A549 (cell line): Measurements from ENCODE around the gene HCN4. TPM values are rescaled to one million over a fixed set of nuclear protein-coding genes. Genes with fewer than 3 reads are reported as not detected.

Experiments used
- ATAC-seq, 2 experiments: fragments of 200-7000 bp in 1 of 2; fragments of >200 bp in 1 of 2; cut with Nextera tagmentation in 1 of 2; cut with Tn5 transposase in 1 of 2; 3 replicates each; pipeline versions ENCODE4 v1.8.0 to v1.9.1; 2018 to 2020; ENCODE audit warnings: mild to moderate bottlenecking in 1 of 2, moderate library complexity in 1 of 2
- CTCF ChIA-PET: fragments of 300-600 bp; sonication (Branson Sonifier 250); formaldehyde crosslinking; extraction: SDS; loops from one replicate; lab custom pipeline; 2021; ENCODE audit warnings: antibody characterized with exemption, inconsistent platforms; lab: Yijun Ruan, JAX
- POLR2A ChIA-PET: fragments of 350-600 bp; formaldehyde crosslinking; extraction: SDS; loops from one replicate; lab custom pipeline; 2021; ENCODE audit warnings: antibody characterized with exemption, inconsistent platforms; lab: Yijun Ruan, JAX
- DNase-seq, 2 experiments: peaks; one replicate each; pipeline versions ENCODE4 v3.0.0 to v3.0.0-alpha.2; 2011 to 2016; ENCODE audit warnings: low read depth in 1 of 2, low spot score in 1 of 2
- FAIRE-seq: peaks from 2 replicates; lab custom pipeline; 2011; peaks lifted over from hg19 to GRCh38; lab: Jason Lieb, UNC
- H3K27ac ChIP-seq, 2 experiments: fragments of >200 bp; sonication (Bioruptor Twin); formaldehyde crosslinking; 3 replicates each; pipeline ENCODE4 v1.5.1; 2016 to 2017
- H3K4me1 ChIP-seq: fragments of >200 bp; sonication (Bioruptor Twin); formaldehyde crosslinking; 3 replicates; pipeline ENCODE4 v1.6.1; 2016
- H3K4me2 ChIP-seq: fragments of >200 bp; sonication (Bioruptor Twin); formaldehyde crosslinking; 3 replicates; pipeline ENCODE4 v1.6.1; 2016
- H3K4me3 ChIP-seq: fragments of >200 bp; sonication (Bioruptor Twin); formaldehyde crosslinking; 3 replicates; pipeline ENCODE4 v1.5.1; 2016
- H3K9me3 ChIP-seq: fragments of >200 bp; sonication (Bioruptor Twin); formaldehyde crosslinking; 3 replicates; pipeline ENCODE4 v1.6.1; 2016
- BHLHE40 ChIP-seq: IDR thresholded peaks from 2 replicates; pipeline ENCODE4 v1.6.1; 2012; ENCODE audit warnings: low read depth, low read length, inconsistent platforms
- CBX2 ChIP-seq: fragments of 200-600 bp; sonication (generic); IDR thresholded peaks from 2 replicates; pipeline ENCODE4 v1.6.1; 2016; ENCODE audit warnings: low read depth, mild to moderate bottlenecking, borderline replicate concordance
- CBX8 ChIP-seq: fragments of 200-600 bp; sonication (generic); IDR thresholded peaks from 2 replicates; pipeline ENCODE4 v1.6.1; 2016
- CEBPB ChIP-seq, 2 experiments: fragments of >200 bp in 1 of 2; sonication (Bioruptor Twin) in 1 of 2; formaldehyde crosslinking in 1 of 2; IDR thresholded peaks; 2 replicates each; pipeline ENCODE4 v1.6.1; 2012 to 2016
- CHD2 ChIP-seq: fragments of 150-350 bp; IDR thresholded peaks from 2 replicates; pipeline ENCODE4 v1.6.1; 2014; ENCODE audit warnings: low read length; ENCODE audit not compliant: partially characterized antibody
- CHD4 ChIP-seq: fragments of 200-600 bp; sonication (generic); IDR thresholded peaks from 2 replicates; pipeline ENCODE4 v1.6.1; 2016; ENCODE audit warnings: antibody characterized with exemption, mild to moderate bottlenecking, borderline replicate concordance
- EHMT2 ChIP-seq: fragments of 200-600 bp; sonication (generic); IDR thresholded peaks from 2 replicates; pipeline ENCODE4 v1.6.1; 2016; ENCODE audit warnings: antibody characterized with exemption, low read depth, mild to moderate bottlenecking, moderate library complexity
- FOSB ChIP-seq: fragments of 250-450 bp; sonication (Bioruptor Pico); IDR thresholded peaks from 2 replicates; pipeline ENCODE4 v1.5.0; 2020; ENCODE audit warnings: mild to moderate bottlenecking, moderate library complexity
- FOSL2 ChIP-seq, 2 experiments: fragments of 450-650 bp in 1 of 2; fragments of >200 bp in 1 of 2; sonication (Bioruptor Twin) in 1 of 2; formaldehyde crosslinking; IDR thresholded peaks; 2 replicates each; pipeline versions ENCODE4 v1.5.0 to v1.6.1; 2016 to 2020; ENCODE audit warnings: mild to moderate bottlenecking in 1 of 2, moderate library complexity in 1 of 2
- HEYL ChIP-seq: fragments of 250-450 bp; sonication (Bioruptor Pico); IDR thresholded peaks from 2 replicates; pipeline ENCODE4 v1.8.0; 2021; ENCODE audit warnings: mild to moderate bottlenecking, moderate library complexity
- HOXA7 ChIP-seq: fragments of 250-450 bp; sonication (Bioruptor Pico); IDR thresholded peaks from 2 replicates; pipeline ENCODE4 v1.5.0; 2020; ENCODE audit warnings: mild to moderate bottlenecking, moderate library complexity
- JUN ChIP-seq, 2 experiments: fragments of >200 bp; sonication (Bioruptor Twin); formaldehyde crosslinking; IDR thresholded peaks; 2 replicates in 1 of 2; 3 replicates in 1 of 2; pipeline ENCODE4 v1.6.1; 2016 to 2017
- JUNB ChIP-seq: fragments of >200 bp; sonication (Bioruptor Twin); formaldehyde crosslinking; IDR thresholded peaks from 2 replicates; pipeline ENCODE4 v1.6.1; 2016
- MAZ ChIP-seq: fragments of 150-350 bp; IDR thresholded peaks from 2 replicates; pipeline ENCODE4 v1.6.1; 2014; ENCODE audit warnings: antibody characterized with exemption, low read depth, low read length, borderline replicate concordance
- NFE2L2 ChIP-seq: fragments of 150-350 bp; conservative IDR thresholded peaks from 2 replicates; pipeline ENCODE4 v1.6.1; 2014; ENCODE audit warnings: low read length
- NR3C1 ChIP-seq: fragments of >200 bp; sonication (Bioruptor Twin); formaldehyde crosslinking; IDR thresholded peaks from 3 replicates; pipeline ENCODE4 v1.6.1; 2017
- PHF8 ChIP-seq: fragments of 200-600 bp; sonication (generic); IDR thresholded peaks from 2 replicates; pipeline ENCODE4 v1.6.1; 2016; ENCODE audit warnings: low read depth, mild to moderate bottlenecking, antibody characterized with exemption, moderate library complexity, borderline replicate concordance
- POLR2A ChIP-seq: IDR thresholded peaks from 2 replicates; pipeline ENCODE4 v1.6.1; 2012; ENCODE audit warnings: mild to moderate bottlenecking, low read length
- RAD21 ChIP-seq, 2 experiments: fragments of >200 bp in 1 of 2; sonication (Bioruptor Twin) in 1 of 2; formaldehyde crosslinking in 1 of 2; IDR thresholded peaks in 1 of 2; conservative IDR thresholded peaks in 1 of 2; 2 replicates in 1 of 2; 3 replicates in 1 of 2; pipeline ENCODE4 v1.6.1; 2012 to 2018; ENCODE audit warnings: inconsistent platforms in 1 of 2
- SREBF2 ChIP-seq: fragments of 450-650 bp; IDR thresholded peaks from 2 replicates; pipeline ENCODE4 v1.6.1; 2014; ENCODE audit warnings: mild to moderate bottlenecking, moderate library complexity
- TP53 ChIP-seq: fragments of 250-450 bp; sonication (Bioruptor Pico); IDR thresholded peaks from 2 replicates; pipeline ENCODE4 v1.5.0; 2021; ENCODE audit warnings: mild to moderate bottlenecking, moderate library complexity
- ZFP36 ChIP-seq: fragments of 450-650 bp; IDR thresholded peaks from 2 replicates; pipeline ENCODE4 v1.6.1; 2014; ENCODE audit warnings: borderline replicate concordance; ENCODE audit not compliant: partially characterized antibody
- ZNF302 ChIP-seq: fragments of 250-450 bp; sonication (Bioruptor Pico); IDR thresholded peaks from 2 replicates; pipeline ENCODE4 v1.9.0; 2021; ENCODE audit warnings: inconsistent platforms, mild to moderate bottlenecking, moderate library complexity
- ZSCAN20 ChIP-seq: fragments of 250-450 bp; sonication (Bioruptor Pico); IDR thresholded peaks from 2 replicates; pipeline ENCODE4 v1.8.0; 2022; ENCODE audit warnings: mild to moderate bottlenecking, moderate library complexity
- WGBS: methylation state at CpG from one replicate; pipeline ENCODE4 v1.1.6; 2017; ENCODE audit errors: missing lambda C conversion rate; 5-methylcytosine and 5-hydroxymethylcytosine counted together
- polyA plus RNA-seq, 4 experiments: library from polyadenylated mRNA; depleted of rRNA in 3 of 4; stranded (reverse); fragments of >200 nt; fragmentation: RNase III in 1 of 4; extraction: RNeasy Plus Mini Kit Qiagen cat#74134 plus additional on column Dnase treatment in 1 of 4; gene quantifications; 2 replicates in 3 of 4; 3 replicates in 1 of 4; pipeline ENCODE4 v1.2.3, GENCODE V29; 2011 to 2017
- TF ChIP-seq, protein P1 (sequence below): fragments of >200 bp; sonication (Bioruptor Twin); formaldehyde crosslinking; IDR thresholded peaks from 3 replicates; pipeline ENCODE4 v1.6.1; 2016
- TF ChIP-seq, protein P2 (sequence below): fragments of >200 bp; sonication (Bioruptor Twin); formaldehyde crosslinking; IDR thresholded peaks from 3 replicates; pipeline ENCODE4 v1.5.1; 2016
- TF ChIP-seq, protein P3 (sequence below): fragments of >200 bp; sonication (Bioruptor Twin); formaldehyde crosslinking; IDR thresholded peaks from 2 replicates; pipeline ENCODE4 v1.6.1; 2016
- TF ChIP-seq, protein P4 (sequence below): fragments of 250-450 bp; sonication (Bioruptor Pico); IDR thresholded peaks from 2 replicates; pipeline ENCODE4 v1.5.0; 2020; ENCODE audit warnings: low read depth, mild to moderate bottlenecking, moderate library complexity
- TF ChIP-seq, protein P5 (sequence below): fragments of 450-650 bp; IDR thresholded peaks from 2 replicates; pipeline ENCODE4 v1.6.1; 2014; ENCODE audit warnings: antibody characterized with exemption
- TF ChIP-seq, protein P6 (sequence below): IDR thresholded peaks from 2 replicates; pipeline ENCODE4 v1.6.1; 2012; ENCODE audit warnings: low read depth, borderline replicate concordance

The HCN4 gene
- polyA plus RNA-seq, 2 of the 4 experiments (the other 2 are of a cell fraction): 0.03 to 0.09 TPM

DNA sequence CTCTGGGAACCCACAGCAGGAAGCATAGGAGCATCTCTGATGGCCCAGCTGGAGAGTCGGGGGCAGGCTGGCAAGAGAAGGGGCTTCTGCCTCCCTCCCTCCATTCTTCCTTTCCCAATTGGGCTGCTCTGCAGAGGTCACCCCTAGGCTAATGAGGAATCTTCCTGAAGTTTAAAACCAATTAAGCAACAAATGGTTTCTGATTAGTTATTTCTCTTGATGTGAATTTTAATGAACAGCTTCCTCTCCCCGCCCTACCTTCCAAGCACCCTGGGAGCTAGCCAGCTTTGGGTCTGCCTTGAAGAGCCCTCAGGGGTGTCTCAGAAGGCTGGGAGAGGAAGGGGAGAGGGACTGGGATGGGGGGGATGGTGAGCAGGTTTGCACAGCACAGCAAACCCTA lies 24.6 kb upstream of the HCN4 start:
- ChIA-PET POLR2A (interaction anchor here (0.5 kb wide), 1 partner anchor 146 kb away, joined by 4 read pairs; no protein-coding TSS in a partner anchor), CTCF (interaction anchor here (1.1 to 2.0 kb wide), 3 partner anchors 18 to 25 kb away, joined by 3 to 6 read pairs (median 3); no protein-coding TSS in a partner anchor)
- WGBS: 26% methylated on average over 2 of the region's 2 CpGs
- ATAC-seq: no peak
- no peak for FAIRE-seq
- H3K9me3 ChIP-seq: no peaks in the 10 kb centered on the region
- H3K4me1 ChIP-seq: peaks cover 20% of the 10 kb centered on the region
- H3K4me3 ChIP-seq: no peak overlapping the region
- no peak overlapping the region for H3K27ac ChIP-seq
- DNase-seq: no peak
- H3K4me2 ChIP-seq: no peak overlapping the region
- TF ChIP-seq MAZ (no peak), HEYL (CRISPR knock-in tag) (no peak), CBX2 (no peak), RAD21 (conservative IDR thresholded peaks at IDR 0.05 in 1 of 2, IDR thresholded peaks at IDR 0.05 in 1 of 2) (no peak), ZNF302 (no peak), POLR2A (no peak), NFE2L2 (no peak), FOSB (CRISPR knock-in tag) (no peak), CHD2 (no peak)
- TF ChIP-seq, protein P1, sequence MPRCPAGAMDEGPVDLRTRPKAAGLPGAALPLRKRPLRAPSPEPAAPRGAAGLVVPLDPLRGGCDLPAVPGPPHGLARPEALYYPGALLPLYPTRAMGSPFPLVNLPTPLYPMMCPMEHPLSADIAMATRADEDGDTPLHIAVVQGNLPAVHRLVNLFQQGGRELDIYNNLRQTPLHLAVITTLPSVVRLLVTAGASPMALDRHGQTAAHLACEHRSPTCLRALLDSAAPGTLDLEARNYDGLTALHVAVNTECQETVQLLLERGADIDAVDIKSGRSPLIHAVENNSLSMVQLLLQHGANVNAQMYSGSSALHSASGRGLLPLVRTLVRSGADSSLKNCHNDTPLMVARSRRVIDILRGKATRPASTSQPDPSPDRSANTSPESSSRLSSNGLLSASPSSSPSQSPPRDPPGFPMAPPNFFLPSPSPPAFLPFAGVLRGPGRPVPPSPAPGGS: no peak
- TF ChIP-seq, protein P2, sequence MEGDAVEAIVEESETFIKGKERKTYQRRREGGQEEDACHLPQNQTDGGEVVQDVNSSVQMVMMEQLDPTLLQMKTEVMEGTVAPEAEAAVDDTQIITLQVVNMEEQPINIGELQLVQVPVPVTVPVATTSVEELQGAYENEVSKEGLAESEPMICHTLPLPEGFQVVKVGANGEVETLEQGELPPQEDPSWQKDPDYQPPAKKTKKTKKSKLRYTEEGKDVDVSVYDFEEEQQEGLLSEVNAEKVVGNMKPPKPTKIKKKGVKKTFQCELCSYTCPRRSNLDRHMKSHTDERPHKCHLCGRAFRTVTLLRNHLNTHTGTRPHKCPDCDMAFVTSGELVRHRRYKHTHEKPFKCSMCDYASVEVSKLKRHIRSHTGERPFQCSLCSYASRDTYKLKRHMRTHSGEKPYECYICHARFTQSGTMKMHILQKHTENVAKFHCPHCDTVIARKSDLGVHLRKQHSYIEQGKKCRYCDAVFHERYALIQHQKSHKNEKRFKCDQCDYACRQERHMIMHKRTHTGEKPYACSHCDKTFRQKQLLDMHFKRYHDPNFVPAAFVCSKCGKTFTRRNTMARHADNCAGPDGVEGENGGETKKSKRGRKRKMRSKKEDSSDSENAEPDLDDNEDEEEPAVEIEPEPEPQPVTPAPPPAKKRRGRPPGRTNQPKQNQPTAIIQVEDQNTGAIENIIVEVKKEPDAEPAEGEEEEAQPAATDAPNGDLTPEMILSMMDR: no peak
- TF ChIP-seq, protein P3, sequence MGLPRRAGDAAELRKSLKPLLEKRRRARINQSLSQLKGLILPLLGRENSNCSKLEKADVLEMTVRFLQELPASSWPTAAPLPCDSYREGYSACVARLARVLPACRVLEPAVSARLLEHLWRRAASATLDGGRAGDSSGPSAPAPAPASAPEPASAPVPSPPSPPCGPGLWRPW: no peak
- TF ChIP-seq, protein P4, sequence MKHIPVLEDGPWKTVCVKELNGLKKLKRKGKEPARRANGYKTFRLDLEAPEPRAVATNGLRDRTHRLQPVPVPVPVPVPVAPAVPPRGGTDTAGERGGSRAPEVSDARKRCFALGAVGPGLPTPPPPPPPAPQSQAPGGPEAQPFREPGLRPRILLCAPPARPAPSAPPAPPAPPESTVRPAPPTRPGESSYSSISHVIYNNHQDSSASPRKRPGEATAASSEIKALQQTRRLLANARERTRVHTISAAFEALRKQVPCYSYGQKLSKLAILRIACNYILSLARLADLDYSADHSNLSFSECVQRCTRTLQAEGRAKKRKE: no peak
- TF ChIP-seq, protein P5, sequence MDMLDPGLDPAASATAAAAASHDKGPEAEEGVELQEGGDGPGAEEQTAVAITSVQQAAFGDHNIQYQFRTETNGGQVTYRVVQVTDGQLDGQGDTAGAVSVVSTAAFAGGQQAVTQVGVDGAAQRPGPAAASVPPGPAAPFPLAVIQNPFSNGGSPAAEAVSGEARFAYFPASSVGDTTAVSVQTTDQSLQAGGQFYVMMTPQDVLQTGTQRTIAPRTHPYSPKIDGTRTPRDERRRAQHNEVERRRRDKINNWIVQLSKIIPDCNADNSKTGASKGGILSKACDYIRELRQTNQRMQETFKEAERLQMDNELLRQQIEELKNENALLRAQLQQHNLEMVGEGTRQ: no peak
- TF ChIP-seq, all 56 proteins: peak for 0

DNA sequence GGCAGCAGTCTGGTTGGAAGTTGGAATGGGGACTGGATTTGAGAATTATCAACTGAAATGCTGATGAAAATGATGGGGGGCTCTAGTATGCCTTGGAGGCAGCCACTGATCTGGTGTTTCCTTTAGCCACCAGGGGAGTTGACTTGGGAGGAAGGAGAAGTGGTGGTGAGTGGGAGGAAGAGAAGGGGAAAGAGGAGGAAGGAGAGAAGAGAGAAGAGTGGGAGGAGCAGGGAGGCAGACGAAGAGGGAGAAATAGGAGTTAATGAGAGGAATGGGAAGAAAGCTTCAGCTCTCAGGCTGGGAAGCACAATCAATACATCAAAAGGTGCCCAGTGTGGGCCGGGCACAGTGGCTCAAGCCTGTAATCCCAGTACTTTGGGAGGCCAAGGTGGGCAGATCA lies 23.3 kb upstream of the HCN4 start:
- no peak overlapping the region for H3K27ac ChIP-seq
- H3K4me3 ChIP-seq: no peak overlapping the region
- ATAC-seq (no peak), FAIRE-seq (no peak), DNase-seq (no peak)
- peaks cover 31% of the 10 kb centered on the region for H3K4me1 ChIP-seq
- no peak overlapping the region for H3K4me2 ChIP-seq
- TF ChIP-seq POLR2A: no peak
- no peak for TF ChIP-seq ZFP36
- TF ChIP-seq, protein P6, sequence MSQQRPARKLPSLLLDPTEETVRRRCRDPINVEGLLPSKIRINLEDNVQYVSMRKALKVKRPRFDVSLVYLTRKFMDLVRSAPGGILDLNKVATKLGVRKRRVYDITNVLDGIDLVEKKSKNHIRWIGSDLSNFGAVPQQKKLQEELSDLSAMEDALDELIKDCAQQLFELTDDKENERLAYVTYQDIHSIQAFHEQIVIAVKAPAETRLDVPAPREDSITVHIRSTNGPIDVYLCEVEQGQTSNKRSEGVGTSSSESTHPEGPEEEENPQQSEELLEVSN: no peak
- no peak for TF ChIP-seq JUN (IDR thresholded peaks at IDR 0.05)
- TF ChIP-seq BHLHE40: no peak
- no peak for TF ChIP-seq HOXA7 (CRISPR knock-in tag)
- TF ChIP-seq CEBPB (IDR thresholded peaks at IDR 0.05): no peak
- TF ChIP-seq, protein P2: no peak
- no peak for TF ChIP-seq CBX8
- no peak for TF ChIP-seq ZSCAN20 (CRISPR knock-in tag)
- TF ChIP-seq ZNF302: no peak
- TF ChIP-seq SREBF2: no peak
- no peak for TF ChIP-seq TP53 (CRISPR knock-in tag)
- TF ChIP-seq JUNB: no peak
- TF ChIP-seq, protein P3: no peak
- no peak for TF ChIP-seq NR3C1
- TF ChIP-seq CHD4: no peak
- TF ChIP-seq EHMT2: no peak
- TF ChIP-seq FOSL2 (IDR thresholded peaks at IDR 0.05): no peak
- TF ChIP-seq FOSL2 (CRISPR knock-in tag; IDR thresholded peaks at IDR 0.05): no peak
- no peak for TF ChIP-seq PHF8
- WGBS: 59% methylated on average over 2 of the region's 2 CpGs
- CTCF ChIA-PET: interaction anchor here (1.2 to 2.0 kb wide), 2 partner anchors 19 to 96 kb away, joined by 4 to 6 read pairs; no protein-coding TSS in a partner anchor
- no peaks in the 10 kb centered on the region for H3K9me3 ChIP-seq
- POLR2A ChIA-PET: no interaction called here
